Muscle of leg (tissue), 11 donors: ENCODE measurements around the gene WTAP. TPM values are rescaled to one million over a fixed set of nuclear protein-coding genes. Genes with fewer than 3 reads are reported as not detected.
"Not testable (repeated sequence)": the region's sequence is repeated elsewhere in the genome, so short reads cannot be mapped to it uniquely, and the experiment has no call there.

Experiments used
- DNase-seq: peaks from one replicate; pipeline ENCODE4 v3.0.0; 2013
- H3K27ac ChIP-seq: one replicate; pipeline ENCODE4 v1.5.1; 2013; ENCODE audit warnings: mild to moderate bottlenecking, low read length, control low read depth
- H3K27me3 ChIP-seq: one replicate; pipeline ENCODE4 v1.6.1; 2013; ENCODE audit warnings: low read length; ENCODE audit not compliant: control insufficient read depth, insufficient read depth
- H3K36me3 ChIP-seq: one replicate; pipeline ENCODE4 v1.6.1; 2013; ENCODE audit warnings: low read length; ENCODE audit not compliant: control insufficient read depth, insufficient read depth
- H3K4me1 ChIP-seq: one replicate; pipeline ENCODE4 v1.6.1; 2013; ENCODE audit warnings: low read length; ENCODE audit not compliant: control insufficient read depth, insufficient read depth
- H3K4me3 ChIP-seq: one replicate; pipeline ENCODE4 v1.5.1; 2013; ENCODE audit warnings: low read length, control low read depth
- H3K9me3 ChIP-seq: replicated peaks from 2 replicates; pipeline ENCODE4 v1.6.1; 2013; ENCODE audit warnings: low read depth, low read length; ENCODE audit not compliant: control insufficient read depth
- WGBS: methylation state at CpG from one replicate; pipeline ENCODE4 v1.1.5; 2013; ENCODE audit warnings: missing lambda C conversion rate; ENCODE audit not compliant: insufficient coverage; 5-methylcytosine and 5-hydroxymethylcytosine counted together
- polyA plus RNA-seq, 8 donors: library from polyadenylated mRNA; unstranded; fragments of 120-200 nt; gene quantifications; one replicate each; pipeline versions ENCODE4 v1.2.1 to v1.2.3, GENCODE V29; 2013; ENCODE audit warnings: inconsistent platforms in 1 of 8, low replicate concordance in 1 of 8; ENCODE audit not compliant: insufficient read length in 8 of 8, insufficient read depth in 1 of 8
- total RNA-seq: library from RNA; stranded (reverse); fragments of 120-200 nt; gene quantifications from one replicate; pipeline ENCODE4 v1.2.4, GENCODE V29; 2013

The WTAP gene
- total and polyA plus RNA-seq, 9 donors: 61.4 to 80.3 (median 71.2) TPM

DNA sequence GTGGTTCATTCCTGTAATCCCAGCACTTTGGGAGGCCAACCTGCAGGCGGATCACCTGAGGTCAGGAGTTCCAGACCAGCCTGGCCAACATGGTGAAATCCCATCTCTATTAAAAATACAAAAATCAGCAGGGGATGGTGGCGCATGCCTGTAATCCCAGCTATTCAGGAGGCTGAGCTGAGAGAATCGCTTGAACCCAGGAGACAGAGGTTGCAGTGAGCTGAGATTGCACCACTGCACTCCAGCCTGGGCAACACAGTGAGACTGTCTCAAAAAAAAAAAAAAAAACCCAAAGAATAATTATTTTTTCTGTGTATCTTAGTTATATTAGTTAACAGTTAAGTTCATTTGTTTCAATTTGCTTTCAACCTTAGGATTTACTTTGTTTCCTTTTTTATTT lies 2.1 kb upstream of the WTAP start:
- H3K4me3 ChIP-seq, H3K27ac ChIP-seq, H3K36me3 ChIP-seq, DNase-seq, H3K27me3 ChIP-seq, H3K9me3 ChIP-seq, H3K4me1 ChIP-seq: not testable (repeated sequence)
- 86% methylated on average over 1 of the region's 3 CpGs for WGBS

DNA sequence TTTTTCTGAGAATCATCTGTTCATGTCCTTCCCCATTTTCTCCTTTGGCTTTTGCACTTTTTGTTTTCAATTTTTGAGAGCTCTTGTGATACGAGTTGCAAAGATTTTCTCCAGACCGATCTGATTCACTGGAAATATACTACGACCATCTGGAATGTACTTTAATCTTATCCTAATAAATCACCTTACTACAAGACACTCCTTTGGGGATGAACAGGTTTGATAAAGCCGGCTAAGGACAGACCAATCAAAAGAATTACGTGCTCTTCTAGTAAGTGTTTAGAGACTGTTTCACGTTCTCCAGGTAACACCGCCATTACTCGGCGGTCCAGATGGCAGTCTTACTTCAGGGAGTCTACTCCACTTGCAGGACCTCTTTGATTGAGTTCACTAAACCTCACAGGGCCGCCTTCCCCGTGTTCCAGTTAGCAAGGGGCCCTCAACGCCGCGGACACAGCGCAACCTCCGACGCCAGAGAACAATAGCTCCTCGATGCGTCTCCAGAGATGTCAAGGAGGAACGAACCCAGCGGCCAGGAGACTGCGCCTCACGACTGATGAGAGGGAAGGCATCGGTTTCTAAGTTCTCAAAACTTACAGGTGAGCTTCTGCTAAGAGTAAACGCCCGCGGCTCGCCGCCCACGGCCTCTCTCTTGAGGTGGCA lies 920 bp upstream of the WTAP start:
- Histone ChIP-seq H3K4me3 (peak overlapping the region; percentile 94), H3K27me3 (no peaks in the 10 kb centered on the region), H3K9me3 (no peaks in the 10 kb centered on the region), H3K36me3 (peaks cover 10% of the 10 kb centered on the region), H3K4me1 (peaks cover 4% of the 10 kb centered on the region), H3K27ac (peak overlapping the region; percentile 100)
- 0% methylated on average over 25 of the region's 30 CpGs for WGBS
- DNase-seq: no peak

DNA sequence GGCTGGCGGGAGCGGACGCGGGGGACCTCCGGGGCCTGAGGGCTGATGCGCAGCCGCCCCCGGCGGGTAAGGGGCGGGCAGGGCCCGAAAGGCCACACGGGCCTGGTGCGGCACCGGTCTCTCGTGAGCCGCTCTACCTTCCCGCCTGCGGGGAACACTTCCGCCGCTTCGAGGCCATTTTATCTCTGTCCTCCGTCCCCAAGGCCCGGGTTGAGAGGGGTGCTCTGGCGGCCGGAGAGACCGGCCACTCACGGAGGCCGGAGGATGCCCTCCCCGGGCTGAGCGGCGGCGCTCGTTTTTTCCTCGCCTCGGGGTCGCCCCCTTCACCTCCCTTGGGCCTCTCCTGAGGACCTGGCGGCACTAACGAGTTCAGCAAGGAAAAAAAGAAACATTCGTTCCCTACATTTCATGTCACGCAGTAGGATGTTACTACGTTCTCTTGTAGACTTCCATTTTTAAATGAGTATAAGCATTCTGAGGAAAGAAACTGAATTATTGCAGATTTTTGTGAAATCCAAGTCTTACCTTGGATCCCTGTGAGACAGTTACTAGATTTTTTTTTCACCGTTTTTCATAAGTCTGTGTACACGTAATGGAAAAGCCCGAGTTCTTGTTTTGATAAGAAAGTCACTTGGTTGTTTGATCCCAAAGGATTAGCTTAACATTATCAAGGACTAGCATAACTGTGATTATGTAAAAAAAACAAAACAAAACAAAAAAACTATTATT lies 575 bp downstream of the WTAP start:
- peaks cover 4% of the 10 kb centered on the region for H3K4me1 ChIP-seq
- WGBS: under 1% methylated on average over 32 of the region's 44 CpGs

DNA sequence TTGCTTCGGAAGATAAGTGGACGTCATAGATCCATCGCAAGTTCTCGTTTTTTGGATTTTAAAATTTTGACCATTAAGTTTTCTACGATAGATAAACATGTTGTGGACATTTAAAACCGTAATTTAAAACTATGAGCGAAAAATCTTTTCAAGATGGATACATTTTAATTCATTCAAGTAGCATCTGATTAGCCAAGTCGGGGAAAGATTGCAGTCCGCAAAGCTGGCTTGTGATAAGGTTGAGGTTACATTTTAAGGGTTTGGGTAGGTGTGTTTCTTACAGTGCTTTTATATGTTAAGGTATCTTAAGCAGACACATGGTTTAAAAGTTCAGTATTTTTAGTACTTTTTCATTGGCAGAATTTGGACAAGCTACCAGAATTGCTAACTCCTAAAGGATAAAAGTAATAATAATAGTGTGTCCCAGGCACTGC lies 1.2 kb downstream of the WTAP start:
- Histone ChIP-seq H3K27me3 (no peaks in the 10 kb centered on the region), H3K27ac (peak overlapping the region; percentile 98), H3K4me3 (peak overlapping the region; percentile 94), H3K36me3 (peaks cover 4% of the 10 kb centered on the region), H3K9me3 (no peaks in the 10 kb centered on the region), H3K4me1 (peaks cover 4% of the 10 kb centered on the region)
- 0% methylated on average over 2 of the region's 9 CpGs for WGBS
- peak; percentile 30 for DNase-seq

More for the DNA sequence above, 575 bp downstream of the WTAP start:
- peaks cover 6% of the 10 kb centered on the region for H3K36me3 ChIP-seq
- H3K9me3 ChIP-seq: no peaks in the 10 kb centered on the region
- H3K4me3 ChIP-seq: peak overlapping the region; percentile 94
- H3K27me3 ChIP-seq: no peaks in the 10 kb centered on the region
- DNase-seq: peak; percentile 63
- H3K27ac ChIP-seq: peak overlapping the region; percentile 98

DNA sequence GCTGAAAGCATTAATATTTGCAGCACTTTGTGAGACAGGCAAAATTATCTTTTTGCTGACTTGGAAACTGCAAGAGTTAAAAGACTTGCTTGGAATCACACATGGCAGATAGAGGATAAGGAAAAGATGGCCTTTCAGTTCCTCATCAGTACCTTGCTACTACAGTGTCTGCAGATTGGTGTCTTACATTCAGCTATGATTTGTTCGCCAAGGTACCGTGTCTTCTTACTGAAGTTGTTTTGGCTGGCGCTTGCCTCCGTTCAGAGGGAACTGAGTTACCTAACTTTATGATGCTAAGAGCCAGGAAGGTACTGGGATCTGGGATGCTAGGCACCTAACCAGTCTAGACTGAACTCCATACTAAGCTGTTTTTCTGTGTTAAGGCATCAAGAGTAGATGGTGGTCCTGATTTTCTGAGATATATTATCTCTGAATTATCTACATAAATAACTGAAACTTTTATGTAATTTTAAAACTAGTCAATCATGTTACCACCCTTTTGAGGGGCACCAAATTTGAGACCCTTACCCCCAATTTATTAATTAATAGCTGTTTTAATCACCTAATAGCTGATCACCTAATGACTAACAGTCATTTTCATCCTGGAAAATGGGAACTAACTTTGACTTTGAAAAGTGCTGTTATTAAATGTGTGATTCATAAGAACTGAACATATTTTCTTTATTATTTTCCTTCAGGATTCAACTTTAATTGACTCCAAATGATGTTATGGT lies 2.5 kb downstream of the WTAP start:
- WGBS: 38% methylated on average over 4 of the region's 4 CpGs
- peak; percentile 23 for DNase-seq
- H3K27ac ChIP-seq: no peak overlapping the region

DNA sequence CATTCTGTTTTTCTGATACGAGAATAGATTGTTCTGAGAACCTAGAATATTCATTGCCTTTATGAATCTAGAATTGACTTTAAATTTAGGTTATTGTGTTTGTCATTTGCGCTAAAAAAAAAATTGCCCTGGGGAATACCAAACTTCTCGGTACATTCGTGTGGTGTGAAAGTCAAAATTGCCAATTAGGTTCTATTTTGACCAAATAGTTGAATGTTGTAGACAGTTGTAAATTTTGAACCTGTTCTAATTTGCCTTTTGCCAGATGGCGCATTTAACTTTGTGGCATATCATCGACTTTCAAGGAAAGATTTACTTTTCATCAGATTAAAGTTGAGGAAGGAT lies 3.0 kb downstream of the WTAP start:
- Histone ChIP-seq H3K27ac (no peak overlapping the region), H3K36me3 (peaks cover 3% of the 10 kb centered on the region), H3K27me3 (no peaks in the 10 kb centered on the region), H3K9me3 (no peaks in the 10 kb centered on the region), H3K4me3 (no peak overlapping the region), H3K4me1 (peaks cover 6% of the 10 kb centered on the region)
- 86% methylated on average over 3 of the region's 6 CpGs for WGBS
- no peak for DNase-seq

More for the DNA sequence above, 2.5 kb downstream of the WTAP start:
- H3K4me1 ChIP-seq: peaks cover 4% of the 10 kb centered on the region
- H3K4me3 ChIP-seq: no peak overlapping the region
- H3K27me3 ChIP-seq: no peaks in the 10 kb centered on the region
- H3K9me3 ChIP-seq: no peaks in the 10 kb centered on the region
- H3K36me3 ChIP-seq: peaks cover 3% of the 10 kb centered on the region

DNA sequence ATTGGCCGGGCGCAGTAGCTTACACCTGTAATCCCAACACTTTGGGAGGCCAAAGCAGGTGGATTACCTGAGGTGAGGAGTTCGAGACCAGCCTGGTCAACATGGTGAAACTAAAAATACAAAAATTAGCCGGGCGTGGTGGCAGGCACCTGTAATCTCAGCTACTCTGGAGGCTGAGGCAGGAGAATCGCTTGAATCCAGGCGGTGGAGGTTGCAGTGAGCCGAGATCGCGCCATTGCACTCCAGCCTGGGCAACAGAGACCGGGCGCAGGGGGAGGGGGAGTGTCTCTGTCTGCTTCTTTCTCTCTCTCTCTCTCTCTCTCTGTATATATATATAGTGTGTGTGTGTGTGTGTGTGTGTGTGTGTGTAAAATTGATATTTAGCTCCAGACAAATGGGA lies 5.2 kb downstream of the WTAP start:
- not testable (repeated sequence) for H3K27ac ChIP-seq, DNase-seq, H3K4me1 ChIP-seq, H3K36me3 ChIP-seq, H3K4me3 ChIP-seq, H3K9me3 ChIP-seq, H3K27me3 ChIP-seq
- 93% methylated on average over 3 of the region's 12 CpGs for WGBS

DNA sequence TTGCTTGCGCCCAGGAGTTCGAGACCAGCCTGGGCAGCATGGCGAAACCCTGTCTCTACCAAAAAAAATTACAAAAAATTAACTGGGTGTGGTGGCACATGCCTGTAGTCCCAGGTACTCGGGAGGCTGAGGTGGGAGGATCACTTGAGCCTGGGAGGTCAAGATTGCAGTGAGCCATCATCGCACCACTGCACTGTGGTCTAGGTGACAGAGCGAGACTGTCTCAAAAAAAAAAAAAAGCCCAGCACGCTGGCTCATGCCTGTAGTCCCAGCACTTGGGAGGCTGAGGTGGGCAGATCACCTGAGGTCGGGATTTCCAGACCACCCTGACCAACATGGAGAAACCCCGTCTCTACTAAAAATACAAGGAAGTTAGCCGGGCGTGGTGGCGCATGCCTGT lies 6.1 kb downstream of the WTAP start:
- H3K27me3 ChIP-seq, H3K27ac ChIP-seq, H3K4me1 ChIP-seq, DNase-seq, H3K4me3 ChIP-seq, H3K9me3 ChIP-seq: not testable (repeated sequence)
- 100% methylated on average over 1 of the region's 12 CpGs for WGBS
- H3K36me3 ChIP-seq: peaks cover 11% of the 10 kb centered on the region

DNA sequence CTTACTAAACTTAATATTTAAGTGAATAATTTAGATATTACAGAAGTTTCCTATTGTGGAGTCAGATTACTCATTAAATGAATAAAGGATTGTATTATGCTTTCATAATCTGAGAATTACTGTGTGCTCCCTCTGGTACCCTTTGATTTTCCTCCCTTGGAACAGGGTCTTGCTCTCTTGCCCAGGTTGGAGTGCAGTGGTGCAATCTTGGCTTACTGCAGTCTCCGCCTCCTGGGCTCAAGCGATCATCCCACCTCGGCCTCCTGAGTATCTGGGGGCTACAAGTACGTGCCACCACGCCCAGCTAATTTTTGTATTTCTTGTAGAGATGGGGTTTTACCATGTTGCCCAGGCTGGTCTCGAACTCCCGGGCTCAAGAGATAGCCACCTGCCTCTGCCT lies 9.6 kb downstream of the WTAP start:
- no peaks in the 10 kb centered on the region for H3K27me3 ChIP-seq
- peaks cover 18% of the 10 kb centered on the region for H3K36me3 ChIP-seq
- no peak for DNase-seq
- no peaks in the 10 kb centered on the region for H3K9me3 ChIP-seq
- peaks cover 2% of the 10 kb centered on the region for H3K4me1 ChIP-seq
- H3K4me3 ChIP-seq: no peak overlapping the region
- no peak overlapping the region for H3K27ac ChIP-seq
- WGBS: 93% methylated on average over 3 of the region's 7 CpGs

DNA sequence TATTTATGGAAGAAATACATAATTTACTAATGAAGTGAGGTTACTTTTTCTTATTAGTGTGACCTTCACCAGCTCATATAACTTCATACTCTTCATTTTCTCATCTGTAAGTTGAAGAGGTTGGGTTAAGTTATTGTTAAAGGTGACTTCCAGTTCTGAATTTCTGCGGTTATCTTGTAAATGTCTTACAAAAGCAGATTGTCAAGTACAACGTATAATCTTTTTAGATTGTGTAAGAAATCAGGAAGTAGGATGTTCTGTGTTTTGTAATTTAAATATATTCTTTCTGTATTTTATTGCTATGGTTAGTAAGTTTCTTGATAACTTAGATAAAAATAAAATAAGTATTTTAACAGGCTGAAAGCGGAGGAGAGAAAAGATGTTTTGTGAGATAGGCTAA lies 12.0 kb downstream of the WTAP start:
- Histone ChIP-seq H3K27ac (no peak overlapping the region), H3K4me1 (peaks cover 2% of the 10 kb centered on the region), H3K4me3 (no peak overlapping the region), H3K9me3 (no peaks in the 10 kb centered on the region), H3K36me3 (peaks cover 31% of the 10 kb centered on the region), H3K27me3 (no peaks in the 10 kb centered on the region)
- no CpG with 5 or more reads among the region's 3 CpGs for WGBS
- DNase-seq: no peak
